NCI-H1105 (cell line): ENCODE data around the gene C1D.

Experiments
- DNase-seq: peaks from one replicate; lab custom pipeline; 2025; lab: John Stamatoyannopoulos, UW

The C1D gene

DNA sequence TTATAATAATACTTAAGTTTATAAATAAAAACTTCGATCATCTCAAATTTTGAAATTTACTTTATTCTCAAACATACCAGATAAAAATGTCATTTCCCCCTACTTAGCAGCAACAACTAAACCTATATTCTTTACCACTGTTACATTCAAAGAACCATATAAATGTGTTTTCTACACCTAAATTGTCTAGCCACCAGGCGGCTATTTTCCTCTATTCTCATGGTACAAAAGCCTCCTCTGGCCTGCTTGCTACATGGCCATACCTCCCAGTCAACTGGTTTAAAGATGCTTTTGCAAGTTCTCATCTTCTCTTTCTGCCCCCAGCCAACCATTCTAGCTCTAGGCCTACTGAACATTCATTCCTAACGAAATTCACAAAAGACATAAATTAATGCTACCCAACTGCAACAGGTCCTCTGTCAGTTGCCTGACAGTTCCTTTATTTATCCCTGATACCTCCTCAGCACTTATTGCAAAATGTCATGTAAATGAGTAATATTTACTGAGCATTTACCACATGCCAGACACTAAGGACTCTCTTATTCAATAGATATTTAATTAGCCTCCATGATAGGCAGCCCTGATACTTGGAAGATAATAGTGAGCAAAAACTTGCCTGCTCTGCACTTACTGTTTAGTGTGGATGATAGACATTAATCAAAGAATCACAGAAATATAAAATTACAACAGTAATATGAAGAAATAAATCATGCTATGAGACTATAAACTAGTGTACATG is 5.0 kb downstream of the C1D start:
- DNase-seq = no peak

DNA sequence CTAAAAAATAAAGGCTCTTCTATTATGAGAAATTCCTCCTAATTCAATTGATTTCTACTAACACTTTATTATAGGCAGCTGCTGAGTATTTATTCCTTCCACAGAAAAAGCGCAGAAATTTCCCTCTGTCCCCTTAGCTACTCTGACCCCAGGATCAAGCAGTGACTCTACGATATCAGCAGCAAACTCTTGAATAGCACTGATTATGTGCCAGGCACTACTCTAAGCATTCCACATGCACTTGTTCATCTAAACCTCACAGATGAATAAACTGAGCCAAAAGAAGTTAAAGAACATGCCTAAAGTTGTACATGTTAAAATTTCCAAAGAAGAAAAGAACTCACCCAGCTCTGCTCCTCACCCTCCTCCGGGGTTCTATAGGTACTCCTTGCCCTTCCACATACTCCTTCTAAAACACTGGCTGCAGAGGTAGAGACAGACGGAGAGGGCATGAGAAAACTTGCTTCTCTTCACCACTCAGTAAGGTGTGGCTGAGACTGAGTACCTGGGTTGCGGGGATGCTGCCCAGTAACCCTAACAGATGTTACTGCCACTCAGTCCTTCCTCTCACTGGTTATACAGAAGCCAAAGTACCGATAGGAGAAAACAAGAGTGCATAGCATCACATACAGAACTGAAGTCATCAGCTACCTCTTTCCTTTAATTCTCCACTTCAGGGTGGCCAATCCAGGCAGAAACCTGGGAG is 9.9 kb downstream of the C1D start:
- no peak for DNase-seq

- DNase-seq = no peak
Measured at GRCh38 chr2:68050353-68050752, 12.5 kb downstream of the C1D start.

DNA sequence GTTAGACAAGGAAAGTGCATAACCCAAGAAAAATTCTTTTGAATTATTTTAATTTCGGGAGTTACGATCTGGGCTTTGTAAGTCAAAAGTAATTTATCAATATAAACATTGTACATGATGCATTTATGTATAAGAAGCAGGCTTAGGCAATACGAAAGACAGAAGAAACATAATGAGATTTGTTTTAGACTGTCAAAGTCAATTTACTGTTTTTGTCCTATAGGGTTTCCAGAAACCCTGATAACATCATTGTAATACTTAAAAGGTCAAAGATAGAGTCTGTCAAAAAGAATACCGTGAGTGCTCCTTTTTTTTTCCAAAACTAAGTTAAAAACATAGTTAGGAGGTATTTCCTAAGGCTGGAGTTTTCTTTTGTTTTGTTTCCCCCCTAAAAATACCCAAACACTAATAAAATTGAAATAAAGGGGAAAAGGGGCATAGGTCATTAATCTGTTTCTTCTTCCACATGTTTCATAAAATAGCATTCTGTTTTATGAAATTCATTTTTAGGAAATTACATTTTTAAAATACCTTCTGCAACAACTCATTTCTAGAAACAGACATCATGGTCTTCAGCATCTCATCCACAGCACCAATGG is 16.1 kb downstream of the C1D start:
- DNase-seq = no peak

GRCh38 chr2:68046224-68046623 is 16.6 kb downstream of the C1D start:
- no peak for DNase-seq

- DNase-seq = peak; percentile 88
Measured at GRCh38 chr2:68045342-68045741, 17.5 kb downstream of the C1D start.

DNA sequence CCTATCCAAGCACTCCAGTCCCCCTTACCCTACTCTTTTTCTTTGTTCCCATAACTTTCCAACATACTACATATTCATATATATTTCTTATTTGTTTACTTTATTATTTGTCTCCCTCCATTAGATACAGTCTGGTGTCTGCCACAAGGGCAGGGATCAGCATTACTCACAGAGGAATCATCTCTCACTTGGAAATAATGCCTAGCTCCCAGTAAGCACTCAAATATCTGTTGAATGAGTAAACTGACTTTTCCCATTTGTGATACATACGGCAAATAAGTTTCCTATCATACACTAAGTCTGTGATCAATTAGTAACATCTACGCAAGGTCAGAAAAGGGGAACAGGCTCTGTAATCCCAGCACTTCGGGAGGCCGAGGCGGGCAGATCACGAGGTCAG is 18.7 kb downstream of the C1D start:
- DNase-seq = no peak

- DNase-seq = no peak
Measured at GRCh38 chr2:68043695-68044094, 19.1 kb downstream of the C1D start.

GRCh38 chr2:68043032-68043431 is 19.8 kb downstream of the C1D start:
- DNase-seq = no peak

GRCh38 chr2:68041704-68042245 is 21.0 kb downstream of the C1D start:
- DNase-seq = no peak

GRCh38 chr2:68040078-68040477 is 22.7 kb downstream of the C1D start:
- no peak for DNase-seq

GRCh38 chr2:68039317-68039716 is 23.5 kb downstream of the C1D start:
- DNase-seq = no peak

- no peak for DNase-seq
Measured at GRCh38 chr2:68032702-68033101, 30.1 kb downstream of the C1D start.

DNA sequence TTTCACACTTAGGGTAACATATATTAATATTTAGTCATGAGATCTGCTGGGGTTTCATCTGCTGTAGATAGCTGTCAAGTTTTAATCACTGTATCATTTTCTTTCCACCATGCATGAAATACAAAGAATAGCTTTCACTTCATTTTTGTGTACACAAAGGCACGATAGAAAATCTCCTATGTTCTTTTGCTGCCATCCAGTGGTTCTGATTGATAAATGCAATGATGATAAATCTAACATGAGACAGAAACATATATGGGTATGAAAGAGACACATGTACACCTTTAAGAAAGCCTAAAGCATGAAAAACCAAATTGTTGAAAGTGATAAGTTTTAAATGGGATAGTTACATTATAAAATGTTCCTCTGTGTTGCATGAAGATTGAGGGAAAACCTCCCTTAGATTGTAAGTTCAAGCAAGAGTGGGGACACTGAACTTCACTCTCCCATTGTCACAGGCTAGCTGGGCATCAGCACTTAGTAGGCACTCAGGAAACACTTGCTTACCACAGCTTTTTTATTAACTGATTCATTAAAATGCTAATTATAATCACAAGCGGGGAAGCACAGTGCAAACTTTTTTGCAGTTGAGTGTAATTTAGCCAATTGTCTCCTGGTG is 31.2 kb downstream of the C1D start:
- peak; percentile 57 for DNase-seq

DNA sequence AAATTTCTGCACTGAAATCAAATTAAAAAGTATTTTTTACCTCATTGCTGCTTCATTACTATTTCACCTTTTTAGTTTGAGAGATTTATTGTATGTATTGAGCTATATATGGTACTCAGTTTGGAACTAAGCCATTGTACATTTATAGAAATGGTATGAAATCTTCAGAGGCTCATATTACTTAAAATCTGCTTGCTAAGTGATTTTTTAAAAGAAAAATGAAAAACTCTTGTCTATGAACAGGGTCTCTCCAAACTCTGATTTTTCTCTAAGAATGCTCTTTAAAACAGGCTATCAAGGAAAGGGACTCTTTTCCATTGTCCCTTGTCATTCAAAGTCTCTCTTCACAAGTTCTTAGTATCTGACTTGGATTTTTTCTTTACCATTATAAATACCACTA is 31.8 kb downstream of the C1D start:
- DNase-seq = no peak

DNA sequence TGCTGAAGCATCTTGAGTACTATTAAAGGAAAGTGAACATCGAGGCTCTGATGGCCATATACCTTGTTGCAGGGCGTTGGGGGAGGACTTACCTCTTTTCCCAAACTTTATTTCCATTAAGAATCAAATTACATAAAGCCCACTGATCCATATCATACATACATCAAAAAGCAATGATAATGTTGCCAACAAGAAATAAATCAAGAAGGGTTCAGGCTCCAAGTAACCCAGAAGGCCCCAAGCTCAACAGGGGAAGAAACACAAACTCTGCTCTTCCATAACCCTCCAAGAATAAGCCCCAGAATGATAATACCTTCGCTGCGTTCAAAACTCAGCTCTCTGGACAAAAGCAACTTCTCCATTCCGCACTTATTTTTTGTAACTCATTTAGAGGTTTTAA is 32.3 kb downstream of the C1D start:
- DNase-seq = no peak

DNA sequence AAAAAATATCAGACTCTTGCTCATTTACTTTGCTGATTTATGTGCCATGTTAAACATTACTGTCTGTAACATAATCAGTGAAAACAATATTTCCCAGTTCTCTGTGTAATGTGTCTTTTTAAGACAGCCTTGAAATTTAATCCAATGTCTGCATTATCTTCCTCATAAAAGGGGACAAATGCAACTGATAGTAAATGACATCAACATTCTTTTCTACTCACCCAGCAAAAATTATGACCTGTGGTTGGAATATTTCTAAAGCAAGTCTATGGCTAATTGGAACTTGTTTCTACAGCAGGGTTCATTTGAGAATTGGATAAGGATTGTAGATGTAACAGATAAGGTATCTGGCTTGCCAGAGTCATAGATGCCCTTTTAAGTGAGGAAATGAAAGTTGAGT is 34.8 kb downstream of the C1D start:
- DNase-seq = no peak

DNA sequence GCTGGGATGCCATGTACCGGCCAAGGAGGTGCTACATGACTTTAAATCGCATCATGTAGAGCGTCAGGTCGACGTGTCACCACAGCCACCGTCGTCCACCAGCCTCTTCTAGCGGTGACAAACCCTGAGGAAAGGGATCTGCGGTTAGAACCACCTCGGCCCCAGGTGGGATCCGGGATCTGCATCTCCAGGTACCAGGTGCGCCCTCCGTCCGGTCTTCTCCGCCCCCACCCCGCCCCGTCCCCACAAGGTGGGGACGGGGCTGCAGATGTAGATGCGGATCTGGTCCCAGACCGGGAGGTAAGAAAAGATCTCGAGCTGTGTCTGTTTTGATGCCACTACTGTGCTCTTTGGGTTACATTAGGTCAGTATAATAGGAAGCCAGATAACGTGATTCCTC is 38.4 kb downstream of the C1D start:
- DNase-seq = no peak

- DNase-seq = no peak
Measured at GRCh38 chr2:68023904-68024303, 38.9 kb downstream of the C1D start.

DNA sequence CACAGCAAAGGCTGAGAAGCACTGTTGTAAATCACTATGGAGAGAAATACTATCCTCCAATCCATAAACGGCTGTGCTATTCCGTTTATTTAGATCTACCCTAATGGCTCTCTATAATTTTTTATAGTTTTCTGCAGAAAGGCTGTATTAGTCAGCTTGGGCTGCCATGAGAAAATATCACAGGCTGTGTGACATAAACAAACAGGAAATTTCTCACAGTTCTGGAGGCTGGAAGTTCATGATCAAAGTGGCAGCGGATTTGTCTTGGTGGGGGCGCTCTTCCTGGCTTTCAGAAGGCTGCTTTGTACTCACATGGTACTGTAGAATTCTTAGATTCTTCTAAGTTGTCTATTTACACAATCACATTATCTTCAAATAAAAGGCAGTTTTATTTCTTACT is 44.1 kb downstream of the C1D start:
- DNase-seq = no peak

DNA sequence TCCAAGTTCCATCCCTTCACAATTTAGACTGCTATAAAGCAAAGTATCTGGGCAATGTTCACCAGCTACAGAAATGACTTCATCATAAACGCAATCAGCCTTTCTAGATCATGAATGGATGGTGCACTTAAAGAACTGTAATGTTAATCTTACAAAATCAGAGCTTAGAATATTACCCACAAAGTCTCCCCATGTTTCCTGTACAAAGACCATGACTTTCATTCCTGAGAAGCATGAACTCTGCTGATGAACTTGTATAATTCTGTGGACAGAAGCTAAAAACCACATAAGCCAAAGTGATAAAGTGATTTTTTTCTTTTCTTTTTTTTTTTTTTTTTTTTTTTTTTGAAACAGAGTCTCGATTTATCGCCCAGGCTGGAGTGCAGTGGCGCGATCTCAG is 53.3 kb downstream of the C1D start:
- DNase-seq = no peak

DNA sequence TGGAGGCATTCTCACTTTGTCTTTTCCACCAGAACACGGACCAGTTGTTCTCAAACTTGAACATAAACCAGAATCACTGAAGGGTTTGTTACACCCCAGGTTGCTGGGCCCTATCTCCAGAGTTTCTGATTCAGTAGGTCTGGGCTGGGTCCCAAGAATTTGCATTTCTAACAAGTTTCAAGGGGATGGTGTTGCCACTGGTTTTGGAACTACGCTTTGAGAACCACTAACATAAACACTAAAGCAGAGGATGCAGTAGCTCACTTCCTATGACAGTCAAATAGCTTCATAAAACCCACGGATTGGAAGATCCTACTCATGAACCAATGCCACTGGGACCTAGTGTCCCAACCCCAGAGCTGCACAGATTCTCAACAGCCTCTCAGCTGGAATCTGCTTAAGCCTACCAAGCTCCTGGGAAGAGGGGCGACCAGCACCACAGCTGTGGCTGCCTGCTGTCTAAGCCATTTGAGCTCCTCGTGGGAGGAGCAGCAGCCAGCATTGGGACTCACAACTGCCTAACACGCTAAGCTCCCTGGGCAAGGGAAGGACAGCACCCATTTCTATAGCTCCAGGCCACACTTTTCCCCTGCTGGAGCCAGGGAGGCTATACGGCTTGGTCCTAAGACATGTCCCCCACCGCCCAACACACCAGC is 62.5 kb downstream of the C1D start:
- no peak for DNase-seq
